Astrocyte (in vitro differentiated cells and primary cell): ENCODE measurements around the gene ZNF438.

ENCODE experiments used
- CTCF ChIP-seq: IDR thresholded peaks from 2 replicates; pipeline ENCODE4 v1.5.1; 2011; ENCODE audit warnings: low read depth, mild to moderate bottlenecking, inconsistent platforms, low read length, moderate library complexity; ENCODE audit not compliant: insufficient read depth
- EZH2 ChIP-seq: IDR thresholded peaks from 2 replicates; pipeline ENCODE4 v1.6.1; 2012; ENCODE audit warnings: mild to moderate bottlenecking, low read length, inconsistent platforms; ENCODE audit not compliant: insufficient read depth

- TF ChIP-seq CTCF (no peak), EZH2 (no peak)
Measured at GRCh38 chr10:30840395-30841050, 191.1 kb downstream of the ZNF438 start.
